Activated T-helper 9 cell treated with anti-CD3 and anti-CD28 coated beads, Interleukin-2, amount 50 U/mL, for 16 hours (primary cell): Measurements from ENCODE around the gene CCNF.

Source experiments
- DNase-seq: peaks from one replicate; pipeline ENCODE4 v3.0.0-alpha.2; 2020; ENCODE audit warnings: low read depth

Gene CCNF

DNA sequence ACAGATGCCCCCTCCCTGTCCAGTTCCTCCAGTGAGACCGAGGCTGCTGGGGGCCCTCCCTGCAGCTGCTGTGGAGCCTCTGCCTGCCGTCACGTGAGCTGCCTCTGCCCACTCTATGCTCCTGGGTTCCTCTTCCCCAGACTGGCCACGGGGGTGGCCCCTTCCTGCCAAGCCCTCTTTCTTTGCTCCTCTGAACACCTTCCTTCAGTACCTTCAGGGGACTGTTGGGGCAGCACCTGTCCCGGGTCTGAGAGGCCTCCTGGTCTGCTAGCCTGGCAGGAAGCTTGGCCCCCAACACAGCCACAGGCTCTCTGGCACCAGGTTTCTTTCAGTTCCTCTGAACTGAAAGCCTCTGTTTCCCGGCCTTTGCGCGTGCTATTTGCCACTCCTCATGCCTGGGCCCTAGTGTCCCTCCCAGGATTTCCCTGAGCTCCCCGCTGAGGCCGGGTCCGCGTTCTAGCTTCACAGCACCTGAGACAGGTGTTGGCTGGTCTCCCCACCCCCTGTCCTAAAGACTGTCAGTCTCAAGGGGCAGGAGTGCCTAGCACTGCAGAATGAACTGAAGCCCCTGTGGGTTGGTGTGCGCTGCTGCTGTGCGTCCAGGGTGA, 77.9 kb downstream of the CCNF start:
- no peak for DNase-seq

- no peak for DNase-seq
These were observed 78.4 kb downstream of the CCNF start for GRCh38 chr16:2507665-2508064.
